Stomach smooth muscle (tissue), 2 donors: ENCODE data around the gene LAPTM5.

Source experiments
- H3K27ac ChIP-seq: one replicate; pipeline ENCODE4 v1.7.0; 2013; ENCODE audit warnings: mild to moderate bottlenecking, low read length, inconsistent platforms
- H3K27me3 ChIP-seq, 2 donors: one replicate each; pipeline ENCODE4 v1.7.0; 2013; ENCODE audit warnings: low read length in 2 of 2; ENCODE audit not compliant: insufficient read depth in 2 of 2, control insufficient read depth in 1 of 2
- H3K36me3 ChIP-seq, 2 donors: one replicate each; pipeline ENCODE4 v1.7.0; 2013; ENCODE audit warnings: low read length in 2 of 2; ENCODE audit not compliant: control insufficient read depth in 2 of 2, insufficient read depth in 2 of 2
- H3K4me1 ChIP-seq: one replicate; pipeline ENCODE4 v1.7.0; 2013; ENCODE audit warnings: low read length; ENCODE audit not compliant: control insufficient read depth, insufficient read depth
- H3K4me3 ChIP-seq, 2 donors: one replicate each; pipeline ENCODE4 v1.7.0; 2013; ENCODE audit warnings: low read length in 2 of 2
- H3K9ac ChIP-seq, 2 donors: one replicate each; pipeline ENCODE4 v1.7.0; 2013; ENCODE audit warnings: low read length in 2 of 2, mild to moderate bottlenecking in 1 of 2
- H3K9me3 ChIP-seq, 2 donors: one replicate each; pipeline ENCODE4 v1.7.0; 2013; ENCODE audit warnings: low read length in 2 of 2; ENCODE audit not compliant: control insufficient read depth in 2 of 2
- donor health status: healthy.
- donor health status: Pancreatic carcinoma.

Gene LAPTM5

GRCh38 chr1:30753660-30754123, 3.9 kb downstream of the LAPTM5 start:
- Histone ChIP-seq H3K27me3 (no peaks in the 10 kb centered on the region), H3K36me3 (no peaks in the 10 kb centered on the region), H3K4me1 (peaks cover 2% of the 10 kb centered on the region), H3K9me3 (no peaks in the 10 kb centered on the region), H3K27ac (no peak overlapping the region), H3K4me3 (no peak overlapping the region), H3K9ac (no peak overlapping the region)

DNA sequence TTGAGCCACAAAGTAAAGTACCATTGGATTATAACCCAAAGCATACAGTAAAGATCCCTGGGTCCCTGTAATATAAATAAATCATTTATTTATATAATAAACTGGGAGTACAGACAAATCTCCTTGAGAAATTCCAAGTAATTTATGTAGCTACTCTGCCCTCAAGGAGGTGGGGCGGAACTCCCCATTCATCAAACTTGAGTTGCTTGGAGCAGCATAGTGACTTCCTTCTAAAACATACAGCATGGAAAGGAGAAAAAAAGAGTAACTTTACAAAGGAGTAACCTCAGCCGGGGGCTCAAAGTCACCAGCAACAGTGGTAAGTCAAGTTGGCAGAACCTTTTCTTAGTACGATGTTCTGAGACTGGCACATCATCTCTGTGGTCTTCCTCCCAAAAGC, 4.5 kb downstream of the LAPTM5 start:
- H3K9ac ChIP-seq = no peak overlapping the region
- H3K36me3 ChIP-seq = no peaks in the 10 kb centered on the region
- no peak overlapping the region for H3K4me3 ChIP-seq
- H3K27me3 ChIP-seq = no peaks in the 10 kb centered on the region
- no peaks in the 10 kb centered on the region for H3K9me3 ChIP-seq
- H3K4me1 ChIP-seq = peaks cover 2% of the 10 kb centered on the region
- H3K27ac ChIP-seq = no peak overlapping the region

DNA sequence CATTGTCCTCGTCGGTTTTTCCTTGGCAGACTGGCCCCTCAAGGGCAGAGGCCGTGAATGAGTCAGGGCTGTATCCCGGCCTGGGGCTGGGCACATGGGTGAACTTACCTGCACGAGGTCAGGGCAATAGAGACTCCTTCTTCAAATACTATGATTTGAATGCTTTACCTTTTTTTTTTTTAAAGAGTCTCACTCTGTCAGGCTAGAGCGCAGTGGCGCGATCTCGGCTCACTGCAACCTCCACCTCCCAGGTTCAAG, 5.0 kb downstream of the LAPTM5 start:
- Histone ChIP-seq H3K27ac (no peak overlapping the region), H3K9me3 (no peaks in the 10 kb centered on the region), H3K9ac (no peak overlapping the region), H3K36me3 (no peaks in the 10 kb centered on the region), H3K4me3 (no peak overlapping the region), H3K27me3 (no peaks in the 10 kb centered on the region), H3K4me1 (peaks cover 2% of the 10 kb centered on the region)

DNA sequence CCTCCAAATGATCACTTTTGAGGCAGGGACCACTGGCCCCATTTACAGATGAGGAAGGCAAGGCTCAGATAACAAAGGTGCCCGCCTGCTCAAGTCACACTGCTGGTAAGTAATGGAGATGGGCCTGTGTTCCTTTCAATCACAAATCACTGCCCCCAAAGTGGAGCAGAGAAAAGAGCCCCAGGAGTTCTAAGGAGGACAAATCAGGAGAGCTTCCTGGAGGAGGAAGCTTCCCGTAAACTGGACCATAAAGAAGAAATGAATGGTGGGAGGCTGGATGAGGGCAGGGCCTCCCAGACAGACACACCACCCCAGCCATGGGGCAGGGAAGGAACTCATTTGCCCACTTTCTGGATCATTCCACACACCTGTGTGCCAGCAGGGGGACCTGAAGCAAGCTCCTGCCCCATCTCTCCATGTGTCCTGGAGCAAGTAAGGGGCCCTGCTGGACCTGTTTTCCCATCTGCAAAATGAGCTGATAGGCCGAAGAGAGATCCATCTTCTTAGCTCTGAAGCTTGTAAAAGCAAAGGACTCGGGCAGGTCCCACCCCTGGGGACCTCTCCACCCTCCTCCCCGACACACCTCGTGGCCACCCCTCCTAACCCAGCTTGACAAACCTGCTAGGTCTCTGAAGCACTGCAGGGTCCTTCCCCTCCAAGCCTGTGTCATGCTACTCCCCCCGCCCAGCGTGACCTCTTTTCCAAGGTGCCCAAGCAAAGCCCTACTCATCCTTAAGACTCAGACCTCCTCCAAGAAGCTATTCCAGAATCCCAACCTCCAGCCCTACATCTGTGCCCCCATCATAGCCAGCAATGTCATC, 5.5 kb downstream of the LAPTM5 start:
- Histone ChIP-seq H3K27ac (no peak overlapping the region), H3K4me3 (no peak overlapping the region)

GRCh38 chr1:30750731-30751291, 6.8 kb downstream of the LAPTM5 start:
- Histone ChIP-seq H3K27me3 (no peaks in the 10 kb centered on the region), H3K4me1 (peaks cover 2% of the 10 kb centered on the region), H3K9ac (no peak overlapping the region), H3K4me3 (no peak overlapping the region), H3K36me3 (no peaks in the 10 kb centered on the region), H3K9me3 (no peaks in the 10 kb centered on the region), H3K27ac (no peak overlapping the region)

More for the DNA sequence above, 5.5 kb downstream of the LAPTM5 start:
- Histone ChIP-seq H3K9me3 (no peaks in the 10 kb centered on the region), H3K36me3 (no peaks in the 10 kb centered on the region), H3K4me1 (peaks cover 2% of the 10 kb centered on the region), H3K9ac (no peak overlapping the region), H3K27me3 (no peaks in the 10 kb centered on the region)

- Histone ChIP-seq H3K4me1 (peaks cover 2% of the 10 kb centered on the region), H3K36me3 (no peaks in the 10 kb centered on the region), H3K4me3 (no peak overlapping the region), H3K27ac (no peak overlapping the region), H3K9ac (no peak overlapping the region), H3K27me3 (no peaks in the 10 kb centered on the region), H3K9me3 (no peaks in the 10 kb centered on the region)
Observed at GRCh38 chr1:30749691-30750583, 7.6 kb downstream of the LAPTM5 start.

GRCh38 chr1:30748699-30749401, 8.7 kb downstream of the LAPTM5 start:
- Histone ChIP-seq H3K27ac (no peak overlapping the region), H3K9me3 (no peaks in the 10 kb centered on the region), H3K9ac (no peak overlapping the region), H3K4me3 (no peak overlapping the region), H3K27me3 (no peaks in the 10 kb centered on the region), H3K4me1 (peaks cover 2% of the 10 kb centered on the region), H3K36me3 (no peaks in the 10 kb centered on the region)

DNA sequence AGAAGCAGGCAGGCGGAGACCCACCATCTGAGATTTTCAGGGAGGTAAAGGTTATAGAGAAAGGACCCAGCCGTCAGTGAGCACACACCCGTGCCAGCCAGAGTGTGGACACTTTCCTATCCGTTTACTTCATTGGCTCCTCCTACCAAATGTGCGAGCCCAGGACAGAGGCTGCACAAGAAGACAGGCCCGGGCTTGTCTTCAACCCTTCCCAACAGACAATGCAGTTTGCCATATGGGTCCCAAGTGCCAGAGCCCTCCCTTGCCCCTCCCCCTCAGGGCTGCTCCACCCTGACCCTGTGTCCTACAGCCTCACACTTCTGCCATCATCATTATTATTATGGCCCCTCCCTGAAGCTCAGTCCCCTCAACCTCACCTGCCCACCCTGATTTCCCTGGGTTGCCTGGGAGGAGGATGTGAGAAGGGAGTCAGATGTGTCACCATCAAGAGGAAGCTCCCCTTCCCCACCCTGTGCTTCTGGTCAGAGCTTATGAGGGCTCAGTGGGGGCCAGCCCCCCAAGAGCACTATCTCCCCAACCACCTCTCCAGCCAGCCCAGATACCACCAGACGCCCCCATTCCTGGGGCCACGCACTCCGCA, 9.4 kb downstream of the LAPTM5 start:
- no peak overlapping the region for H3K4me3 ChIP-seq
- H3K9ac ChIP-seq = no peak overlapping the region

GRCh38 chr1:30747033-30748008, 10.3 kb downstream of the LAPTM5 start:
- Histone ChIP-seq H3K36me3 (no peaks in the 10 kb centered on the region), H3K9me3 (no peaks in the 10 kb centered on the region), H3K4me3 (no peak overlapping the region), H3K9ac (no peak overlapping the region), H3K27me3 (no peaks in the 10 kb centered on the region), H3K4me1 (peaks cover 2% of the 10 kb centered on the region), H3K27ac (no peak overlapping the region)

More for the DNA sequence above, 9.4 kb downstream of the LAPTM5 start:
- H3K4me1 ChIP-seq = peaks cover 2% of the 10 kb centered on the region
- H3K9me3 ChIP-seq = no peaks in the 10 kb centered on the region
- no peak overlapping the region for H3K27ac ChIP-seq
- no peaks in the 10 kb centered on the region for H3K36me3 ChIP-seq
- H3K27me3 ChIP-seq = no peaks in the 10 kb centered on the region
